GM12891 (cell line): ENCODE results near the gene SPON2.

ENCODE experiments used
- DNase-seq: peaks from one replicate; pipeline ENCODE4 v3.0.0; 2011; ENCODE audit warnings: low spot score; ENCODE audit not compliant: insufficient read length
- FAIRE-seq: peaks from 2 replicates; lab custom pipeline; 2011; peaks lifted over from hg19 to GRCh38; lab: Jason Lieb, UNC
- PAX5 ChIP-seq: IDR thresholded peaks from 2 replicates; pipeline ENCODE4 v1.6.1; 2011; ENCODE audit warnings: low read length, moderate library complexity, mild to moderate bottlenecking; ENCODE audit not compliant: insufficient read depth, severe bottlenecking
- POLR2A ChIP-seq: IDR thresholded peaks from 2 replicates; pipeline ENCODE4 v1.6.1; 2011; ENCODE audit warnings: low read depth, low read length, control low read depth
- POLR2AphosphoS5 ChIP-seq: IDR thresholded peaks from 2 replicates; pipeline ENCODE4 v1.6.1; 2011; ENCODE audit warnings: low read depth, low read length, control low read depth
- POU2F2 ChIP-seq: IDR thresholded peaks from 2 replicates; pipeline ENCODE4 v1.6.1; 2011; ENCODE audit warnings: low read depth, mild to moderate bottlenecking, control low read depth, low read length, moderate library complexity
- SPI1 ChIP-seq: IDR thresholded peaks from 2 replicates; pipeline ENCODE4 v1.6.1; 2011; ENCODE audit warnings: low read depth, low read length, control low read depth
- TAF1 ChIP-seq: IDR thresholded peaks from 2 replicates; pipeline ENCODE4 v1.6.1; 2011; ENCODE audit warnings: low read depth, low read length, control low read depth

SPON2 gene

GRCh38 chr4:1215141-1216075 is 43.0 kb upstream of the SPON2 start:
- peak; percentile 99 for FAIRE-seq
- peak; percentile 78 for DNase-seq

GRCh38 chr4:1214101-1215095 is 42.0 kb upstream of the SPON2 start:
- FAIRE-seq (no peak), DNase-seq (no peak)
- TF ChIP-seq POLR2A (no peak), POLR2AphosphoS5 (no peak), SPI1 (no peak), TAF1 (no peak), PAX5 (no peak), POU2F2 (no peak)

More at GRCh38 chr4:1215141-1216075, 43.0 kb upstream of the SPON2 start:
- TF ChIP-seq POLR2A, result no peak
- no peak for TF ChIP-seq POU2F2
- peak; percentile 35; the same call in 1 of the 2 replicates for TF ChIP-seq SPI1
- no peak for TF ChIP-seq PAX5
- no peak for TF ChIP-seq TAF1
- 0 out of 2 replicates have a peak, but pooled peaks have one; percentile 55 for TF ChIP-seq POLR2AphosphoS5

- no peak for DNase-seq
- FAIRE-seq, result no peak
- no peak for TF ChIP-seq POU2F2
- no peak for TF ChIP-seq POLR2A
- no peak for TF ChIP-seq TAF1
- no peak for TF ChIP-seq SPI1
- TF ChIP-seq POLR2AphosphoS5, result no peak
- TF ChIP-seq PAX5, result no peak
Observed at GRCh38 chr4:1213336-1213995, 41.1 kb upstream of the SPON2 start.

- FAIRE-seq (no peak), DNase-seq (no peak)
- TF ChIP-seq POU2F2, result no peak
- TF ChIP-seq SPI1, result no peak
- TF ChIP-seq TAF1, result no peak
- no peak for TF ChIP-seq PAX5
- no peak for TF ChIP-seq POLR2AphosphoS5
- TF ChIP-seq POLR2A, result no peak
Observed at GRCh38 chr4:1212546-1213335, 40.4 kb upstream of the SPON2 start.

GRCh38 chr4:1211891-1212545 is 39.6 kb upstream of the SPON2 start:
- no peak for FAIRE-seq
- no peak for DNase-seq
- TF ChIP-seq POLR2A, result 0 out of 2 replicates have a peak, but pooled peaks have one; percentile 29
- TF ChIP-seq TAF1, result no peak

GRCh38 chr4:1211371-1211770 is 39.0 kb upstream of the SPON2 start:
- TF ChIP-seq PAX5 (no peak), TAF1 (no peak)
- FAIRE-seq (no peak), DNase-seq (no peak)

GRCh38 chr4:1210971-1211370 is 38.6 kb upstream of the SPON2 start:
- no peak for FAIRE-seq
- TF ChIP-seq POLR2AphosphoS5 (no peak), TAF1 (no peak), POU2F2 (no peak), POLR2A (no peak), PAX5 (no peak), SPI1 (no peak)
- no peak for DNase-seq

GRCh38 chr4:1210241-1210841 is 38.0 kb upstream of the SPON2 start:
- no peak for TF ChIP-seq POLR2A
- TF ChIP-seq POLR2AphosphoS5, result no peak
- no peak for DNase-seq
- FAIRE-seq, result no peak
